Astrocyte (in vitro differentiated cells and primary cell): Measurements from ENCODE around the gene DISP3. TPM values are rescaled to one million over a fixed set of nuclear protein-coding genes. Genes with fewer than 3 reads are reported as not detected.

ENCODE experiments used
- DNase-seq: peaks from one replicate; pipeline ENCODE4 v3.0.0-alpha.2; 2010; ENCODE audit warnings: low read depth
- FAIRE-seq: peaks from 2 replicates; lab custom pipeline; 2011; peaks lifted over from hg19 to GRCh38; lab: Jason Lieb, UNC
- H2AFZ ChIP-seq: 2 replicates; pipeline ENCODE4 v1.6.0; 2012; ENCODE audit warnings: low read depth, low read length, inconsistent platforms
- H3K27ac ChIP-seq: 2 replicates; pipeline ENCODE4 v1.5.1; 2011; ENCODE audit warnings: low read depth, low read length, inconsistent platforms
- H3K27me3 ChIP-seq: 2 replicates; pipeline ENCODE4 v1.6.0; 2011; ENCODE audit warnings: low read length, inconsistent platforms; ENCODE audit not compliant: insufficient read depth
- H3K36me3 ChIP-seq: 2 replicates; pipeline ENCODE4 v1.5.1; 2011; ENCODE audit warnings: low read length, inconsistent platforms; ENCODE audit not compliant: insufficient read depth
- H3K4me1 ChIP-seq: 2 replicates; pipeline ENCODE4 v1.5.1; 2011; ENCODE audit warnings: low read length, inconsistent platforms; ENCODE audit not compliant: insufficient read depth
- H3K4me2 ChIP-seq: 2 replicates; pipeline ENCODE4 v1.6.0; 2012; ENCODE audit warnings: low read length, inconsistent platforms
- H3K4me3 ChIP-seq: 2 replicates; pipeline ENCODE4 v1.5.1; 2011; ENCODE audit warnings: low read depth, mild to moderate bottlenecking, low read length, inconsistent platforms; ENCODE audit not compliant: insufficient read depth
- H3K79me2 ChIP-seq: 2 replicates; pipeline ENCODE4 v1.6.0; 2012; ENCODE audit warnings: mild to moderate bottlenecking, low read length, inconsistent platforms; ENCODE audit not compliant: insufficient read depth
- H3K9ac ChIP-seq: 2 replicates; pipeline ENCODE4 v1.6.0; 2012; ENCODE audit warnings: mild to moderate bottlenecking, low read length, inconsistent platforms
- H3K9me3 ChIP-seq: 2 replicates; pipeline ENCODE4 v1.5.1; 2012; ENCODE audit warnings: low read depth, mild to moderate bottlenecking, low read length, inconsistent platforms; ENCODE audit not compliant: insufficient read depth
- H4K20me1 ChIP-seq: 2 replicates; pipeline ENCODE4 v1.6.0; 2012; ENCODE audit warnings: low read length, inconsistent platforms; ENCODE audit not compliant: insufficient read depth
- H3K27ac Mint-ChIP-seq: one replicate; pipeline ENCODE4 v1.8.0; 2021; ENCODE audit warnings: mild to moderate bottlenecking, mixed read lengths; ENCODE audit not compliant: unreplicated experiment
- H3K27me3 Mint-ChIP-seq: one replicate; pipeline ENCODE4 v1.8.0; 2021; ENCODE audit warnings: low read depth, mixed read lengths; ENCODE audit not compliant: unreplicated experiment
- H3K36me3 Mint-ChIP-seq: one replicate; pipeline ENCODE4 v1.8.0; 2021; ENCODE audit warnings: low read depth, mixed read lengths; ENCODE audit not compliant: unreplicated experiment
- H3K4me1 Mint-ChIP-seq: one replicate; pipeline ENCODE4 v1.8.0; 2021; ENCODE audit warnings: low read depth, mixed read lengths; ENCODE audit not compliant: unreplicated experiment
- H3K4me3 Mint-ChIP-seq: one replicate; pipeline ENCODE4 v1.8.0; 2021; ENCODE audit warnings: mild to moderate bottlenecking, moderate library complexity, mixed read lengths; ENCODE audit not compliant: unreplicated experiment
- H3K9me3 Mint-ChIP-seq: one replicate; pipeline ENCODE4 v1.8.0; 2021; ENCODE audit warnings: mild to moderate bottlenecking, mixed read lengths; ENCODE audit not compliant: unreplicated experiment
- EZH2 ChIP-seq: IDR thresholded peaks from 2 replicates; pipeline ENCODE4 v1.6.1; 2012; ENCODE audit warnings: mild to moderate bottlenecking, low read length, inconsistent platforms; ENCODE audit not compliant: insufficient read depth
- total RNA-seq: library from RNA; stranded (reverse); gene quantifications from 2 replicates; pipeline ENCODE4 v1.2.1, GENCODE V29; 2021
- TF ChIP-seq, protein P1 (sequence below): IDR thresholded peaks from 2 replicates; pipeline ENCODE4 v1.5.1; 2011; ENCODE audit warnings: low read depth, mild to moderate bottlenecking, inconsistent platforms, low read length, moderate library complexity; ENCODE audit not compliant: insufficient read depth

The DISP3 gene
- total RNA-seq, 1 donor from 2014 or later = 0.32 TPM

DNA sequence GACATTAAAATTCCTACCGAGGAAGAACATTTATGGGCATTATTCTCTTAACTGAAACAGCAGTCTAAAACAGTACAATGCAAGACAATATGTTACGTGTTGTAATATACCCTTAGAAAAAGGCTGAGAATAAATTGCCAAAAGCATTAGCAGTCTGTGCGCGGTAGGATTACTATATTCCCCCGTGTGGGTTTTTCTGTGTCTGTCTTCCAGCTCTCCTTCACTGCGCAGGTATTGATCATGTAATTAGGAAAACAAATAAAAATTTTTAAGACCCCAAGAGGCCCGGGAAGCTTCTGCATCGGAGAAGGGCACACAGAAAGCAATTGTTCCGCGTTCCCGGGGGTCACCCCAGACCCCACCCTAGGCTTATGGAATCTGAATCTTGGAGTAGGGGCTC lies 106.4 kb downstream of the DISP3 start:
- no peak for DNase-seq
- peaks cover 2% of the 10 kb centered on the region for H3K9me3 Mint-ChIP-seq
- Histone ChIP-seq H2AFZ (no peak overlapping the region), H3K4me2 (no peak overlapping the region), H3K27ac (no peak overlapping the region), H3K9ac (no peak overlapping the region), H3K79me2 (no peaks in the 10 kb centered on the region), H4K20me1 (no peaks in the 10 kb centered on the region), H3K4me1 (no peaks in the 10 kb centered on the region), H3K4me3 (no peak overlapping the region), H3K9me3 (no peaks in the 10 kb centered on the region), H3K36me3 (no peaks in the 10 kb centered on the region), H3K27me3 (peaks cover 14% of the 10 kb centered on the region)
- no peak overlapping the region for H3K4me3 Mint-ChIP-seq
- no peak for FAIRE-seq
- H3K4me1 Mint-ChIP-seq = no peaks in the 10 kb centered on the region
- TF ChIP-seq, protein P1, sequence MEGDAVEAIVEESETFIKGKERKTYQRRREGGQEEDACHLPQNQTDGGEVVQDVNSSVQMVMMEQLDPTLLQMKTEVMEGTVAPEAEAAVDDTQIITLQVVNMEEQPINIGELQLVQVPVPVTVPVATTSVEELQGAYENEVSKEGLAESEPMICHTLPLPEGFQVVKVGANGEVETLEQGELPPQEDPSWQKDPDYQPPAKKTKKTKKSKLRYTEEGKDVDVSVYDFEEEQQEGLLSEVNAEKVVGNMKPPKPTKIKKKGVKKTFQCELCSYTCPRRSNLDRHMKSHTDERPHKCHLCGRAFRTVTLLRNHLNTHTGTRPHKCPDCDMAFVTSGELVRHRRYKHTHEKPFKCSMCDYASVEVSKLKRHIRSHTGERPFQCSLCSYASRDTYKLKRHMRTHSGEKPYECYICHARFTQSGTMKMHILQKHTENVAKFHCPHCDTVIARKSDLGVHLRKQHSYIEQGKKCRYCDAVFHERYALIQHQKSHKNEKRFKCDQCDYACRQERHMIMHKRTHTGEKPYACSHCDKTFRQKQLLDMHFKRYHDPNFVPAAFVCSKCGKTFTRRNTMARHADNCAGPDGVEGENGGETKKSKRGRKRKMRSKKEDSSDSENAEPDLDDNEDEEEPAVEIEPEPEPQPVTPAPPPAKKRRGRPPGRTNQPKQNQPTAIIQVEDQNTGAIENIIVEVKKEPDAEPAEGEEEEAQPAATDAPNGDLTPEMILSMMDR = no peak
- no peak for TF ChIP-seq EZH2
- no peaks in the 10 kb centered on the region for H3K36me3 Mint-ChIP-seq
- no peak overlapping the region for H3K27ac Mint-ChIP-seq
- peaks cover 45% of the 10 kb centered on the region for H3K27me3 Mint-ChIP-seq

Other genes with a start within 250 kb of the DISP3 start
- gene MTOR, start 216.6 kb upstream of the DISP3 start, total RNA-seq = 43.6 and 45.5 TPM in 2 replicates
- gene UBIAD1, start 206.0 kb upstream of the DISP3 start, total RNA-seq = 15.4 and 15.5 TPM in 2 replicates
- gene FBXO2, start 175.3 kb downstream of the DISP3 start, total RNA-seq = 54.9 and 64.0 TPM in 2 replicates
- 31.6 and 34.4 TPM in 2 replicates for gene FBXO44, start 175.7 kb downstream of the DISP3 start, total RNA-seq
- 9.7 and 9.8 TPM in 2 replicates for gene FBXO6, start 185.0 kb downstream of the DISP3 start, total RNA-seq
- gene MAD2L2, start 202.0 kb downstream of the DISP3 start, total RNA-seq = 29.3 and 30.1 TPM in 2 replicates
- 0.79 and 1.7 TPM in 2 replicates for gene DRAXIN, start 212.6 kb downstream of the DISP3 start, total RNA-seq